Measurements from ENCODE around the gene URI1. TPM values are rescaled to one million over a fixed set of nuclear protein-coding genes. Genes with fewer than 3 reads are reported as not detected.

The URI1 gene
- total and polyA plus RNA-seq, 3 experiments from 2014 or later: 35.6 to 76.9 (median 71.6) TPM

- Histone ChIP-seq H3K4me3 (ENCODE audit: low read length) (no peak overlapping the region), H3K27me3 (ENCODE audit: insufficient read depth, low read length, poor library complexity, severe bottlenecking) (no peaks in the 10 kb centered on the region), H3K9me3 (ENCODE audit: low read length) (no peaks in the 10 kb centered on the region), H3K27ac (ENCODE audit: low read depth, low read length) (no peak overlapping the region), H3K36me3 (ENCODE audit: insufficient read depth, low read length) (peaks cover 5% of the 10 kb centered on the region), H3K4me1 (ENCODE audit: insufficient read depth, low read length) (peaks cover 15% of the 10 kb centered on the region)
- no peak overlapping the region for H3K4me3 Mint-ChIP-seq
- no peaks in the 10 kb centered on the region for H3K27me3 Mint-ChIP-seq
- DNase-seq: no peak
- ChIA-PET POLR2A (no interaction called here), CTCF (no interaction called here)
- H3K4me1 Mint-ChIP-seq: peaks cover 46 to 68% (median 55%) of the 10 kb centered on the region in 3 donors
- peak overlapping the region in 1 of 8 donors; percentile 7 for H3K27ac Mint-ChIP-seq
- peaks cover 4 to 23% (median 4%) of the 10 kb centered on the region in 3 donors for H3K36me3 Mint-ChIP-seq
- no peaks in the 10 kb centered on the region for H3K9me3 Mint-ChIP-seq
Measured at GRCh38 chr19:29983568-29983967, 41.5 kb downstream of the URI1 start.

DNA sequence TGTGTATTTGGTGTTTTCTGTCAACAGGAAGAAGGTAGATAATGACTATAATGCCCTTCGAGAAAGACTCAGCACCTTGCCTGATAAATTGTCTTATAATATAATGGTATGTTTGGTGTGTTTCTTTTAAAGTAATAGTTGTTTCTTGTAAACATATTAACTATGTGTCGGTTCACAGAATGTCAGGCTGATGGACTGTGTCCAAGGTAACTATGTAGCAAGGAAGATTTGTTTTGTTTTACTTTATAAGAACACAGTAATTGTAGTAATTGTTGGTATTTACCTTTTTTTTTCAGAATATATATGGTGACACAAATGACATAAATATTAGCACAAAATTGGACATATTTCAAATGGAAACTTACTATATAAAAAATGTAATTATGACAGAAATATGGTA, 43.2 kb downstream of the URI1 start:
- Mint-ChIP-seq H3K4me3 (no peak overlapping the region), H3K9me3 (no peaks in the 10 kb centered on the region), H3K27ac (no peak overlapping the region), H3K27me3 (no peaks in the 10 kb centered on the region), H3K36me3 (peaks cover 11 to 34% (median 11%) of the 10 kb centered on the region in 3 donors), H3K4me1 (peaks cover 41 to 61% (median 48%) of the 10 kb centered on the region in 3 donors)
- DNase-seq: no peak
- H3K4me3 ChIP-seq (ENCODE audit: low read length): no peak overlapping the region
- H3K27me3 ChIP-seq (ENCODE audit: insufficient read depth, low read length, poor library complexity, severe bottlenecking): no peaks in the 10 kb centered on the region
- ChIA-PET POLR2A (no interaction called here), CTCF (no interaction called here)
- no peak overlapping the region for H3K27ac ChIP-seq (ENCODE audit: low read depth, low read length)
- H3K36me3 ChIP-seq (ENCODE audit: insufficient read depth, low read length): peaks cover 12% of the 10 kb centered on the region
- no peaks in the 10 kb centered on the region for H3K9me3 ChIP-seq (ENCODE audit: low read length)
- peaks cover 11% of the 10 kb centered on the region for H3K4me1 ChIP-seq (ENCODE audit: insufficient read depth, low read length)

GRCh38 chr19:29988351-29988750, 46.3 kb downstream of the URI1 start:
- H3K4me3 Mint-ChIP-seq: no peak overlapping the region
- CTCF ChIA-PET: no interaction called here
- no peak overlapping the region for H3K4me3 ChIP-seq (ENCODE audit: low read length)
- peak overlapping the region in 2 of 8 donors; percentile 15 to 48 for H3K27ac Mint-ChIP-seq
- H3K27me3 ChIP-seq (ENCODE audit: insufficient read depth, low read length, poor library complexity, severe bottlenecking): no peaks in the 10 kb centered on the region
- no peaks in the 10 kb centered on the region for H3K9me3 ChIP-seq (ENCODE audit: low read length)
- peaks cover 25 to 55% (median 41%) of the 10 kb centered on the region in 3 donors for H3K36me3 Mint-ChIP-seq
- no peak overlapping the region for H3K27ac ChIP-seq (ENCODE audit: low read depth, low read length)
- H3K4me1 ChIP-seq (ENCODE audit: insufficient read depth, low read length): no peaks in the 10 kb centered on the region
- no peak for DNase-seq
- peaks cover 2 to 12% (median 5%) of the 10 kb centered on the region in 5 donors for H3K9me3 Mint-ChIP-seq
- no peaks in the 10 kb centered on the region for H3K27me3 Mint-ChIP-seq
- H3K4me1 Mint-ChIP-seq: peaks cover 35 to 60% (median 45%) of the 10 kb centered on the region in 3 donors
- H3K36me3 ChIP-seq (ENCODE audit: insufficient read depth, low read length): peaks cover 15% of the 10 kb centered on the region
- POLR2A ChIA-PET: no interaction called here

- Histone ChIP-seq H3K9me3 (ENCODE audit: low read length) (no peaks in the 10 kb centered on the region), H3K27ac (ENCODE audit: low read depth, low read length) (no peak overlapping the region), H3K36me3 (ENCODE audit: insufficient read depth, low read length) (peaks cover 15% of the 10 kb centered on the region), H3K4me1 (ENCODE audit: insufficient read depth, low read length) (no peaks in the 10 kb centered on the region), H3K4me3 (ENCODE audit: low read length) (no peak overlapping the region), H3K27me3 (ENCODE audit: insufficient read depth, low read length, poor library complexity, severe bottlenecking) (no peaks in the 10 kb centered on the region)
- ChIA-PET CTCF (no interaction called here), POLR2A (no interaction called here)
- Mint-ChIP-seq H3K27ac (no peak overlapping the region), H3K36me3 (peaks cover 36 to 72% (median 70%) of the 10 kb centered on the region in 3 donors), H3K4me3 (no peak overlapping the region), H3K9me3 (peaks cover 2 to 14% (median 12%) of the 10 kb centered on the region in 5 donors), H3K27me3 (no peaks in the 10 kb centered on the region), H3K4me1 (peaks cover 36 to 72% (median 50%) of the 10 kb centered on the region in 3 donors)
- no peak for DNase-seq
Measured at GRCh38 chr19:29992233-29992867, 50.3 kb downstream of the URI1 start.

DNA sequence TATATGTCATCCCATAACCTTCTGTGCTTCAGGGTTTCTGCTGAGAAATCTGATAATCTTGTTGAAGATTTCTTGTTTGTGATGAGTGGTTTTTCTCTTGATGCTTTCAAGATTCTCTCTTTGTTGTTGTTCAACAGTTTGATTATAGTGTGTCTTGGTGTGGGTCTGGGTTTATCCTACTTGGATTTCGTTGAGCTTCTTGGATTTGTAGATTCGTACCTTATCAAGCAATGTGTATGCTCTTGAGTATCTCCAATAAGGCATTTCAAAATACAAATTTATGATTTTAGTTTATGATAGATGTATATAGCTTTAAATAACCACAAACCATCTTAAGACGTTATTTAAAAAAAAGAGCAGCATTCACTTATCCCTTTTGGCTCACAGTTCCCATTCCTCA, 57.5 kb downstream of the URI1 start:
- Histone ChIP-seq H3K36me3 (ENCODE audit: insufficient read depth, low read length) (no peaks in the 10 kb centered on the region), H3K4me1 (ENCODE audit: insufficient read depth, low read length) (peaks cover under 1% of the 10 kb centered on the region), H3K4me3 (ENCODE audit: low read length) (no peak overlapping the region), H3K27me3 (ENCODE audit: insufficient read depth, low read length, poor library complexity, severe bottlenecking) (no peaks in the 10 kb centered on the region), H3K9me3 (ENCODE audit: low read length) (no peaks in the 10 kb centered on the region), H3K27ac (ENCODE audit: low read depth, low read length) (no peak overlapping the region)
- Mint-ChIP-seq H3K36me3 (peaks cover 28 to 69% (median 44%) of the 10 kb centered on the region in 3 donors), H3K4me1 (peaks cover 60 to 92% (median 78%) of the 10 kb centered on the region in 3 donors), H3K27ac (peak overlapping the region in 1 of 8 donors; percentile 32), H3K4me3 (peak overlapping the region in 2 of 7 donors; percentile 26 to 42), H3K9me3 (peaks cover 0 to 15% (median 7%) of the 10 kb centered on the region in 5 donors), H3K27me3 (no peaks in the 10 kb centered on the region)
- ChIA-PET CTCF (no interaction called here), POLR2A (no interaction called here)
- DNase-seq: no peak

GRCh38 chr19:30000862-30001261, 58.8 kb downstream of the URI1 start:
- H3K27me3 Mint-ChIP-seq: no peaks in the 10 kb centered on the region
- H3K9me3 Mint-ChIP-seq: peaks cover 0 to 15% (median 4%) of the 10 kb centered on the region in 5 donors
- ChIA-PET POLR2A (no interaction called here), CTCF (no interaction called here)
- Histone ChIP-seq H3K27me3 (ENCODE audit: insufficient read depth, low read length, poor library complexity, severe bottlenecking) (no peaks in the 10 kb centered on the region), H3K27ac (ENCODE audit: low read depth, low read length) (no peak overlapping the region), H3K4me1 (ENCODE audit: insufficient read depth, low read length) (peaks cover 14% of the 10 kb centered on the region), H3K36me3 (ENCODE audit: insufficient read depth, low read length) (no peaks in the 10 kb centered on the region), H3K9me3 (ENCODE audit: low read length) (no peaks in the 10 kb centered on the region), H3K4me3 (ENCODE audit: low read length) (no peak overlapping the region)
- no peak overlapping the region for H3K4me3 Mint-ChIP-seq
- peaks cover 70 to 96% (median 86%) of the 10 kb centered on the region in 3 donors for H3K4me1 Mint-ChIP-seq
- DNase-seq: no peak
- H3K27ac Mint-ChIP-seq: no peak overlapping the region
- H3K36me3 Mint-ChIP-seq: peaks cover 28 to 64% (median 33%) of the 10 kb centered on the region in 3 donors

DNA sequence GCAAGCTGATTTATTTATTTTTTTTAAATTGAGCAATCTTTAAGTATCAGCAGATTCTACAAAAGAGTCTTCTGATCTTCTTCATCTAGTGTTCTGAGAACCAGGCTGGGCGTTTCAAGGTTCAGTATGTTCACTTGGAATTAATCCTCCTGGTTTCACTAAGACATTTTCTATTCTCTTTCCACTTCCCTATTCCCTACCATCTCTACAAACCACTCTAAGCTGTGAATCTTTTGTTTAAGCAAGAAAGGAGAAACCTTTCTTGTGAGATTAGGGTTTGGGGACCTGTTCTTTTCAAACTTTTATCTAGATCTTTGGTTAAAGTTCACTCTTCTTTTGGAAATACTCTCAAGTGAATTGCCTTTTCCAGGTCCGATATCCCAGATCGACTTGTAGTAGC, 59.3 kb downstream of the URI1 start:
- POLR2A ChIA-PET: no interaction called here
- no peak overlapping the region for H3K27ac ChIP-seq (ENCODE audit: low read depth, low read length)

GRCh38 chr19:30001791-30002190, 59.8 kb downstream of the URI1 start:
- Histone ChIP-seq H3K27ac (ENCODE audit: low read depth, low read length) (no peak overlapping the region), H3K36me3 (ENCODE audit: insufficient read depth, low read length) (no peaks in the 10 kb centered on the region), H3K27me3 (ENCODE audit: insufficient read depth, low read length, poor library complexity, severe bottlenecking) (no peaks in the 10 kb centered on the region), H3K9me3 (ENCODE audit: low read length) (no peaks in the 10 kb centered on the region), H3K4me1 (ENCODE audit: insufficient read depth, low read length) (peaks cover 23% of the 10 kb centered on the region), H3K4me3 (ENCODE audit: low read length) (no peak overlapping the region)
- H3K27ac Mint-ChIP-seq: no peak overlapping the region
- H3K36me3 Mint-ChIP-seq: peaks cover 26 to 61% (median 26%) of the 10 kb centered on the region in 3 donors
- POLR2A ChIA-PET: no interaction called here
- H3K4me1 Mint-ChIP-seq: peaks cover 71 to 96% (median 86%) of the 10 kb centered on the region in 3 donors
- peaks cover 0 to 15% (median 2%) of the 10 kb centered on the region in 5 donors for H3K9me3 Mint-ChIP-seq
- CTCF ChIA-PET: no interaction called here
- H3K4me3 Mint-ChIP-seq: no peak overlapping the region
- no peaks in the 10 kb centered on the region for H3K27me3 Mint-ChIP-seq
- no peak for DNase-seq

More for the DNA sequence above, 59.3 kb downstream of the URI1 start:
- no peak overlapping the region for H3K27ac Mint-ChIP-seq
- H3K9me3 Mint-ChIP-seq: peaks cover 0 to 15% (median 4%) of the 10 kb centered on the region in 5 donors
- no peaks in the 10 kb centered on the region for H3K9me3 ChIP-seq (ENCODE audit: low read length)
- no peaks in the 10 kb centered on the region for H3K27me3 Mint-ChIP-seq
- peaks cover 18% of the 10 kb centered on the region for H3K4me1 ChIP-seq (ENCODE audit: insufficient read depth, low read length)
- no peaks in the 10 kb centered on the region for H3K36me3 ChIP-seq (ENCODE audit: insufficient read depth, low read length)
- CTCF ChIA-PET: no interaction called here
- H3K4me3 ChIP-seq (ENCODE audit: low read length): no peak overlapping the region
- peaks cover 31 to 64% (median 31%) of the 10 kb centered on the region in 3 donors for H3K36me3 Mint-ChIP-seq
- peaks cover 72 to 96% (median 86%) of the 10 kb centered on the region in 3 donors for H3K4me1 Mint-ChIP-seq
- H3K4me3 Mint-ChIP-seq: no peak overlapping the region
- no peak for DNase-seq
- H3K27me3 ChIP-seq (ENCODE audit: insufficient read depth, low read length, poor library complexity, severe bottlenecking): no peaks in the 10 kb centered on the region
